ENCODE measurements around the gene AFF3.

AFF3 gene

DNA sequence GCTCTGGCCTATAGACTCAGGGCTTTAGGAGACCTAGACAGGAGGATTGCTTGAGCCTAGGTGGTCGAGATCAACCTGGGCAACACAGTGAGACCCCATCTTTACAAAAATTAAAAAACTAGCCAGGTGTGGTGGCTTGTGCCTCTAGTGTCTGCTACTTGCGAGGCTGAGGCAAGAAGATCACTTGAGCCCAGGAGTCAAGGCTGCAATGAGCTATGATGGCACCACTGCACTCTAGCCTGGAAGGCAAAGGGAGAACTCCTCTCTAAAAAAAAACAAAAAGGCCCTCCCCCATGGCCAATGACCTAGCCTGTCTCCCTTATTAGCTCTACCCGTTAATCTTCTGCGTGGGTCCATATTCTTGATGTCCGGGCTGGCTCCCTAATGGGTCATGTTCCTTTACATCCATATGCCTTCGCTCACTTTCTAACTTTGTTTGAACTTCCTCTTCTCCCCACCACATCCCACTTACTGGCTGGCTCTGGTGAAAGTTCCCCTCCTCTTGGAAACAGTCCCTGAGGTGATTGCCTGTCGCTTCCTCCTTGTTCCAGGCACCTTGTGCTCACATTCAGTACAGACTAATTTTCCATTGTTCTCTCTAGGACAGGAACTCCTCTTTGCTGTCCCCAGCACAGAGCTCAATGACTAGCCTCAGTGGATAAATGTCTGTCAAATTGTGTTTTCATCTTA lies 103.0 kb downstream of the AFF3 start:
- no peak overlapping the region for H3K27ac ChIP-seq (ENCODE audit: insufficient read depth, low read depth, low read length, poor library complexity, severe bottlenecking)
- no peaks in the 10 kb centered on the region for H3K36me3 ChIP-seq (ENCODE audit: control insufficient read depth, insufficient read depth, low read length)
- WGBS, 2 experiments = 93 to 96% methylated on average over 7 of the region's 7 CpGs
- no peaks in the 10 kb centered on the region for H3K27me3 ChIP-seq (ENCODE audit: control insufficient read depth, insufficient read depth, low read length, poor library complexity, severe bottlenecking)
- peaks cover 26% of the 10 kb centered on the region for H3K4me1 ChIP-seq (ENCODE audit: control insufficient read depth, insufficient read depth, low read length)
- H3K4me3 ChIP-seq (ENCODE audit: insufficient read depth, low read depth, low read length) = no peak overlapping the region
- no peaks in the 10 kb centered on the region for H3K9me3 ChIP-seq (ENCODE audit: control insufficient read depth, low read length)

DNA sequence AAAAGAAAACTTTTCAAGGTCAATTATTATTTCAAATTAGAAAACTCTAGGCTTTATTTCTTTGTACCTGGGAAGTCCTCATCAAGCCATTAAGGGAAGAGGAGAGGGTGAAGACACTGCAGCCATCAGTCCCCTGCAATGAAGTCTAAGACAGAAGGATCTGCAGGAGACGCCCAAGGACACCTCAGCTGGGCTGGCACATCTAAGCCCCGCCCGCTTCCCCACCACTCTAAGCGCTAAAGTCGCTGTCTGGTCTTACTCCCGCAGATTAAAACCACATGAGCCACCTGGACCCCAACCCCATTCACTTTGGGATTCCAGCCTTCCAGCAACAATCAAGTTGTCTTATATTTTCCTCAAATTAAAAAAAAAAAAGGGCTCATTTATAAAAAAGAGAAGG lies 104.4 kb downstream of the AFF3 start:
- Histone ChIP-seq H3K27me3 (ENCODE audit: control insufficient read depth, insufficient read depth, low read length, poor library complexity, severe bottlenecking) (no peaks in the 10 kb centered on the region), H3K36me3 (ENCODE audit: control insufficient read depth, insufficient read depth, low read length) (no peaks in the 10 kb centered on the region), H3K4me1 (ENCODE audit: control insufficient read depth, insufficient read depth, low read length) (peaks cover 23% of the 10 kb centered on the region), H3K9me3 (ENCODE audit: control insufficient read depth, low read length) (no peaks in the 10 kb centered on the region), H3K27ac (ENCODE audit: insufficient read depth, low read depth, low read length, poor library complexity, severe bottlenecking) (no peak overlapping the region), H3K4me3 (ENCODE audit: insufficient read depth, low read depth, low read length) (no peak overlapping the region)
- WGBS, 2 experiments = 60 to 64% methylated on average over 6 of the region's 6 CpGs

DNA sequence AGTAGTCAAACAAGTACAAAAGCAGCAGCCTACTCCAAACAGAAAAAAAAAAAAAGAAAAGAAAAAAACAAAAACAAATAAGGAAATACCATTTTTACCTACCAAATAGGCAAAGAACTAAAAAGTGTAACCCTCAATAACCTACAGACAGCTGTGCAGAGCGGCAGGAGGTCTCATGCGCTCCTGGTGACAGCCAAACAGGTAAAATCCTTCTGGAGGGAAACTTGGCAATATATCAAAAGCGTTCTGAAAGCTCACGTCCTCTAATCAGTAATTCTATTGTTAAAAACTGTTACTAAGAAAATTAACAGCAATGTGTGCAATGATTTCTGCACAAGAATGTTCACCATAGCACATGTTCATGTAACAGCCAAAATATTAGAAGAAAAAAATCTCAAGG lies 105.6 kb downstream of the AFF3 start:
- 97 to 99% methylated on average over 3 to 4 of the region's 4 CpGs for WGBS, 2 experiments

DNA sequence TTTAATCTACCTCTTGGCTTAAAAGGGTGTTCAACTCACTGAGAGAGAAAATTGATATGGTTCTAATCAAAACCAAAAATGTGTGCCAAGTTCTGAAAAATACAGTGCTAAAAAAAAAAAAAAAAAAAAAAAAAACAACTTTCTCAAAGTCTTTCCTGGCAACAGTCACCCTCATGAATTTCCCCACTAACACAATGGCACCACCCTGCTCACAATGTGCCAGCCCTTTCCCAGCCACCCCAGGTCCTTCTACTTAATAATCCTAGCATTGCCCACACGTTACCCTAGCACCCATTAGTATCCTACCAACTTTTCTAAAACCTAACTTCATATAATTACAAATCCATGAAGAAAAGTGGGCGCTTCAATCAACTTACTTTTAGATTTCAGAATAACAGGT lies 106.4 kb downstream of the AFF3 start:
- Histone ChIP-seq H3K27me3 (ENCODE audit: control insufficient read depth, insufficient read depth, low read length, poor library complexity, severe bottlenecking) (no peaks in the 10 kb centered on the region), H3K36me3 (ENCODE audit: control insufficient read depth, insufficient read depth, low read length) (no peaks in the 10 kb centered on the region), H3K27ac (ENCODE audit: insufficient read depth, low read depth, low read length, poor library complexity, severe bottlenecking) (no peak overlapping the region), H3K4me1 (ENCODE audit: control insufficient read depth, insufficient read depth, low read length) (peaks cover 6% of the 10 kb centered on the region), H3K4me3 (ENCODE audit: insufficient read depth, low read depth, low read length) (no peak overlapping the region), H3K9me3 (ENCODE audit: control insufficient read depth, low read length) (no peaks in the 10 kb centered on the region)
- 88 to 91% methylated on average over 1 to 2 of the region's 2 CpGs for WGBS, 2 experiments

More for the DNA sequence above, 105.6 kb downstream of the AFF3 start:
- no peaks in the 10 kb centered on the region for H3K9me3 ChIP-seq (ENCODE audit: control insufficient read depth, low read length)
- no peak overlapping the region for H3K4me3 ChIP-seq (ENCODE audit: insufficient read depth, low read depth, low read length)
- H3K36me3 ChIP-seq (ENCODE audit: control insufficient read depth, insufficient read depth, low read length) = no peaks in the 10 kb centered on the region
- H3K27ac ChIP-seq (ENCODE audit: insufficient read depth, low read depth, low read length, poor library complexity, severe bottlenecking) = no peak overlapping the region
- H3K27me3 ChIP-seq (ENCODE audit: control insufficient read depth, insufficient read depth, low read length, poor library complexity, severe bottlenecking) = no peaks in the 10 kb centered on the region
- H3K4me1 ChIP-seq (ENCODE audit: control insufficient read depth, insufficient read depth, low read length) = peaks cover 13% of the 10 kb centered on the region

DNA sequence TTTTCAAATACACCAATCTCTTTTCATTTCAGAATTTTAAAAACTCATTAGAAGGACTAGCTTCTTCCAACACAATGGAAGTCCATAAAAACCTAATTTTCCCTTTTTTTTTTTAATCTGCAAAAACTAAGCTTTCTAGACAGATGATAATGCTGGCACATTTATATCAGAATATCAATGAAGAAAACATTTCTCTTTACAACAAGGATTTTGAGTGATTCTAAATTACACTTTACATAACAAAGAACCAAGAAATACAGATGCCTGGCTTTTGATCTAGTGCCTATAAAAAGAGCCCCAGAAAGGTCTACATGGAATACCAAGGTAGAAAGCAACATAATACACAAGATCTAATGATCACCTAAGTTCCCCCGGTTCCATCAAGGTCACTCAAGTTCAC lies 108.0 kb downstream of the AFF3 start:
- Histone ChIP-seq H3K36me3 (ENCODE audit: control insufficient read depth, insufficient read depth, low read length) (no peaks in the 10 kb centered on the region), H3K9me3 (ENCODE audit: control insufficient read depth, low read length) (no peaks in the 10 kb centered on the region), H3K4me1 (ENCODE audit: control insufficient read depth, insufficient read depth, low read length) (no peaks in the 10 kb centered on the region), H3K27ac (ENCODE audit: insufficient read depth, low read depth, low read length, poor library complexity, severe bottlenecking) (no peak overlapping the region), H3K4me3 (ENCODE audit: insufficient read depth, low read depth, low read length) (no peak overlapping the region), H3K27me3 (ENCODE audit: control insufficient read depth, insufficient read depth, low read length, poor library complexity, severe bottlenecking) (no peaks in the 10 kb centered on the region)
- WGBS, 2 experiments = 100% methylated on average over 1 of the region's 1 CpG

DNA sequence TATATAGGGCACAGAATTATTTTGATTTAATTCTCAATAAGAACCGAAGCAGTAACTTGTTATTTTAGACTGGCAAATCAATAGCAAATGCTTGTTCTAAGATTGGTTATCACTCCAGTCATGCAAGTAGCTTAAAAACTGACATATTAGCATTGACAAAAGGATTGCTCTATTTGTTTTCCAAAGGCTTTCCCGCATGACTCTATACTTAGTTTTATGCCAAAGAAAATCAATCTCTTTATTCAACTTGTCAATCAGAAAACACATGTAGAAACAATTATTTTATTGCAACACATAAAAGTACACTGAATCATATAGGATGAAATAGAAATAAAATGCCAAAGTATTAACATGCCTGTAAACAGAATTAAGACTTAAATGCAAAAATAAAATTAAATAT lies 108.4 kb downstream of the AFF3 start:
- no peaks in the 10 kb centered on the region for H3K4me1 ChIP-seq (ENCODE audit: control insufficient read depth, insufficient read depth, low read length)
- 91 to 95% methylated on average over 2 of the region's 2 CpGs for WGBS, 2 experiments
- no peaks in the 10 kb centered on the region for H3K36me3 ChIP-seq (ENCODE audit: control insufficient read depth, insufficient read depth, low read length)
- H3K27me3 ChIP-seq (ENCODE audit: control insufficient read depth, insufficient read depth, low read length, poor library complexity, severe bottlenecking) = no peaks in the 10 kb centered on the region
- H3K27ac ChIP-seq (ENCODE audit: insufficient read depth, low read depth, low read length, poor library complexity, severe bottlenecking) = no peak overlapping the region
- no peaks in the 10 kb centered on the region for H3K9me3 ChIP-seq (ENCODE audit: control insufficient read depth, low read length)
- H3K4me3 ChIP-seq (ENCODE audit: insufficient read depth, low read depth, low read length) = no peak overlapping the region

DNA sequence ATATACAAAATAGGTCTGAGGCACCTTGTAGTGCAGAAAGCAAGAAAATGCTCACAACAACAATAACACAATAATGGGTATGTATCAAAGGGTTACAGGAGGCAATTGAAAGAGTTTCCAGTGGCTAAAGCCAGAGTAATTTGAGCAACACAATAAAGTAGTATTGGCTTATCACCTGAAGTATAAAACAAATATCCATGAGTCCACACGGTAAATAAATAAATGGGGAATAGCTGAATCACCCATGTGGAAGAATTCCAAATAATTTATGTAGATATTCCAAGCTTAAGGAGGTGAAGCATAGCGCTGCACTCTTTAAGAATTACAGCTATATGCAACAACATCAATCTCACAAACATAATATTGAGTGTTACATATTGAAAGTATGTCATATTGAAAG lies 110.8 kb downstream of the AFF3 start:
- H3K4me3 ChIP-seq (ENCODE audit: insufficient read depth, low read depth, low read length) = no peak overlapping the region
- H3K4me1 ChIP-seq (ENCODE audit: control insufficient read depth, insufficient read depth, low read length) = no peaks in the 10 kb centered on the region
- H3K9me3 ChIP-seq (ENCODE audit: control insufficient read depth, low read length) = no peaks in the 10 kb centered on the region
- H3K27me3 ChIP-seq (ENCODE audit: control insufficient read depth, insufficient read depth, low read length, poor library complexity, severe bottlenecking) = no peaks in the 10 kb centered on the region
- no peaks in the 10 kb centered on the region for H3K36me3 ChIP-seq (ENCODE audit: control insufficient read depth, insufficient read depth, low read length)
- H3K27ac ChIP-seq (ENCODE audit: insufficient read depth, low read depth, low read length, poor library complexity, severe bottlenecking) = no peak overlapping the region
- 100% methylated on average over 1 of the region's 2 CpGs for WGBS, 2 experiments

DNA sequence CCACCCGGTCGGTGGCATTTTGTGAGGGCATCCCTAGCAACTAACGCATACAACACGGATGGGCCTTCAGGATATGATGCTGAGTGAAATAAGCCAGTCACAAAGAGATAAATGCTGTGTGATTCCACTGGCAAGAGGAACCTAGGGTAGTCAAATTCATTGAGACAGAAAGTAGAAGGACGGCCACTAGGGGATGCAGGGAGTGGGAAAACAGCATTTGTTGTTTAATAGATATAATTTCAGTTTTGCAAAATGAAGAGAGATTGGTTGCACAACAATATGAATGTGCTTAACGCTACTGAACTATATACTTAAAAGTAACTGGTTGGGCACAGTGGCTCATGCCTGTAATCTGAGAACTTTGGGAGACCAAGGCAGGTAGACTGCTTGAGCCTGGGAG lies 112.9 kb downstream of the AFF3 start:
- Histone ChIP-seq H3K9me3 (ENCODE audit: control insufficient read depth, low read length) (no peaks in the 10 kb centered on the region), H3K27me3 (ENCODE audit: control insufficient read depth, insufficient read depth, low read length, poor library complexity, severe bottlenecking) (no peaks in the 10 kb centered on the region), H3K36me3 (ENCODE audit: control insufficient read depth, insufficient read depth, low read length) (no peaks in the 10 kb centered on the region), H3K4me3 (ENCODE audit: insufficient read depth, low read depth, low read length) (no peak overlapping the region), H3K27ac (ENCODE audit: insufficient read depth, low read depth, low read length, poor library complexity, severe bottlenecking) (no peak overlapping the region), H3K4me1 (ENCODE audit: control insufficient read depth, insufficient read depth, low read length) (no peaks in the 10 kb centered on the region)
- WGBS, 2 experiments = 90 to 93% methylated on average over 6 of the region's 6 CpGs

DNA sequence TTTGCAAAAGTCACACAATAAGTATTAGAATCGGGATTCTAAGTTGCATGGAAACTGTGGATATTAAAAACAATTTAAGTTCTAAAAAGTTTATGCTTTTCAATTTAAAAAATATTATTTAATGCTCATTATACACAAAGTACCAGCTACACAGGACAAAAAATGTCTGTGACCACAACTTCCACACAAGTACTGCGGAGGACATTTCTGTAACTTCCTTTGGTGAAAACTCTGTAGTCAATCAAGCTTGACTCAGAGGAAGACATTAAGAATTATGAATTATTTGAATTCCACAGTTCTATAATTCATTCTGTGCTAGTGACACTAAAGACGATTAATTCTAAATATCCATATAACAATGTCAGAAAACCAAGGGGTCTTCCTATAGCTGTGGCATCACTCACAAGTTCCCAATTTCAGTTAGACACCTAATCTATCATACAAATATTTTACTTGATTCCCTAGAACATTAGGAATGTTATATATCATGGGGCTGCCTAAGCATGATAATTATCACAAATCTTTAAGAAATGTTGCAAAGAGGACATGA lies 120.5 kb downstream of the AFF3 start:
- H3K36me3 ChIP-seq (ENCODE audit: control insufficient read depth, insufficient read depth, low read length) = no peaks in the 10 kb centered on the region
- no peak overlapping the region for H3K27ac ChIP-seq (ENCODE audit: insufficient read depth, low read depth, low read length, poor library complexity, severe bottlenecking)
- 94 to 97% methylated on average over 2 of the region's 3 CpGs for WGBS, 2 experiments
- H3K4me1 ChIP-seq (ENCODE audit: control insufficient read depth, insufficient read depth, low read length) = no peaks in the 10 kb centered on the region
- no peaks in the 10 kb centered on the region for H3K9me3 ChIP-seq (ENCODE audit: control insufficient read depth, low read length)
- no peak overlapping the region for H3K4me3 ChIP-seq (ENCODE audit: insufficient read depth, low read depth, low read length)
- no peaks in the 10 kb centered on the region for H3K27me3 ChIP-seq (ENCODE audit: control insufficient read depth, insufficient read depth, low read length, poor library complexity, severe bottlenecking)

DNA sequence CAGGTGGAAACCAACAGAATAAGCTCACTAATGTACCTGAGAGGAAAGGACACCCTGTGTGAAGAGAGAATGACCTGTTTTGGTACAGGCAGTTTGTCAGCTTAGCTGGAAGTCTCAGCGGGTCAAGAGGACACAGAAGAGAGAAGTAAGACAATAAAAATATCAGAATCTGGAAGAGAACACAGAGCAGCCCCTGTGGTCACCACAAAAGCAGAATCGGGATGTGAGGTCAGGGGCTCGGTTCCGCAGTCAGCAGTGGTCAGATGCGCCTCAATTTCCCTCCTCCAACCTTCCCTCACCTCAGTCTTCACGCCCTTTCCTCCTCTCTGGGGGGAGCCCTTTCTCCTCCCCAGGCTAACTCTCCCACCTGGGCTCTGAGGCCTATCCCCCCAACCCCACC lies 122.9 kb downstream of the AFF3 start:
- no peaks in the 10 kb centered on the region for H3K27me3 ChIP-seq (ENCODE audit: control insufficient read depth, insufficient read depth, low read length, poor library complexity, severe bottlenecking)
- H3K9me3 ChIP-seq (ENCODE audit: control insufficient read depth, low read length) = no peaks in the 10 kb centered on the region
- no peaks in the 10 kb centered on the region for H3K4me1 ChIP-seq (ENCODE audit: control insufficient read depth, insufficient read depth, low read length)
- WGBS, 2 experiments = 92 to 93% methylated on average over 6 of the region's 6 CpGs
- no peak overlapping the region for H3K27ac ChIP-seq (ENCODE audit: insufficient read depth, low read depth, low read length, poor library complexity, severe bottlenecking)
- no peaks in the 10 kb centered on the region for H3K36me3 ChIP-seq (ENCODE audit: control insufficient read depth, insufficient read depth, low read length)
- no peak overlapping the region for H3K4me3 ChIP-seq (ENCODE audit: insufficient read depth, low read depth, low read length)
